ENCODE measurements around the gene LYRM7.

- no peak for TF ChIP-seq CTCF (IDR thresholded peaks at IDR 0.05; ENCODE audit: low read length)
- TF ChIP-seq EZH2 (optimal IDR thresholded peaks at IDR 0.05; ENCODE audit: low read depth, low read length) = no peak
- TF ChIP-seq EZH2phosphoT487 (IDR thresholded peaks at IDR 0.05; ENCODE audit: low read length) = no peak
Measured at GRCh38 chr5:131195696-131196095, 25.0 kb downstream of the LYRM7 start.

All from MM.1S (cell line).